ENCODE results near the gene LAMTOR2. TPM values are rescaled to one million over a fixed set of nuclear protein-coding genes. Genes with fewer than 3 reads are reported as not detected.
"Not testable (repeated sequence)": the region's sequence is repeated elsewhere in the genome, so short reads cannot be mapped to it uniquely, and the experiment has no call there.

LAMTOR2 gene
- total RNA-seq, 1 experiment from 2014 or later: 50.6 TPM

GRCh38 chr1:156070548-156070947 lies 16.0 kb downstream of the LAMTOR2 start:
- Histone ChIP-seq H3K4me2 (ENCODE audit: insufficient read depth, insufficient read length, low read length) (no peak overlapping the region), H3K9me3 (ENCODE audit: control insufficient read depth, low read depth, low read length) (no peaks in the 10 kb centered on the region), H2AFZ (ENCODE audit: low read length) (no peak overlapping the region), H3K4me1 (ENCODE audit: insufficient read depth, low read length) (peaks cover 12% of the 10 kb centered on the region; the same call in 1 of the 2 replicates), H3K23me2 (ENCODE audit: insufficient read length, low read depth, low read length, poor library complexity, severe bottlenecking) (no peaks in the 10 kb centered on the region), H2BK20ac (ENCODE audit: low read depth, low read length, poor library complexity, severe bottlenecking) (no peak overlapping the region), H3T11ph (ENCODE audit: low read length) (no peak overlapping the region), H4K20me1 (ENCODE audit: control insufficient read depth, insufficient read depth, insufficient read length) (no peaks in the 10 kb centered on the region), H3K56ac (ENCODE audit: insufficient read length, low read depth, low read length) (no peak overlapping the region), H3K79me1 (ENCODE audit: insufficient read depth, low read depth, low read length, poor library complexity, severe bottlenecking) (no peaks in the 10 kb centered on the region), H3K27me3 (ENCODE audit: insufficient read depth, low read length) (no peaks in the 10 kb centered on the region), H2BK12ac (ENCODE audit: insufficient read length, low read depth, low read length) (no peak overlapping the region), H3K27ac (ENCODE audit: insufficient read length, low read depth, low read length) (no peak overlapping the region), H3K79me2 (ENCODE audit: insufficient read depth, low read length) (no peaks in the 10 kb centered on the region; the same call in 1 of the 2 replicates), H4K5ac (ENCODE audit: insufficient read length, low read depth, low read length) (no peak overlapping the region), H3K18ac (ENCODE audit: insufficient read length, low read depth, low read length) (no peak overlapping the region), H3K14ac (ENCODE audit: insufficient read depth, low read length) (no peak overlapping the region), H3K4ac (ENCODE audit: low read depth, low read length) (no peak overlapping the region), H2BK120ac (ENCODE audit: low read depth, low read length, poor library complexity, severe bottlenecking) (no peak overlapping the region), H2AK5ac (ENCODE audit: insufficient read length, low read length) (no peak overlapping the region), H4K8ac (replicated peaks; ENCODE audit: insufficient read length, low read depth, low read length) (no peak overlapping the region), H2BK15ac (ENCODE audit: low read depth, low read length) (no peak overlapping the region), H2BK5ac (ENCODE audit: insufficient read length, low read length) (no peak overlapping the region), H3K23ac (ENCODE audit: insufficient read length, low read depth, low read length) (no peak overlapping the region), H3K9ac (ENCODE audit: extremely low read depth, insufficient read length, low read length) (no peak overlapping the region), H4K91ac (ENCODE audit: insufficient read length, low read depth, low read length) (no peak overlapping the region)
- H3K27me3 Mint-ChIP-seq (ENCODE audit: low read depth): no peaks in the 10 kb centered on the region
- H3K4me1 Mint-ChIP-seq: peaks cover 52 to 70% of the 10 kb centered on the region in 2 experiments
- TF ChIP-seq CTCF (conservative IDR thresholded peaks at IDR 0.05): no peak
- DNase-seq: no peak
- peak overlapping the region; percentile 64 to 79 (median 79); a peak in 5 of 7 replicates for H3K27ac Mint-ChIP-seq
- H3K9me3 Mint-ChIP-seq: no peaks in the 10 kb centered on the region
- no peak overlapping the region; a peak in 1 of 5 replicates for H3K4me3 Mint-ChIP-seq
- peaks cover 6 to 44% (median 40%) of the 10 kb centered on the region in 3 experiments; a peak in 6 of 7 replicates for H3K36me3 Mint-ChIP-seq (ENCODE audit: insufficient read depth in 1 of 3, low read depth in 3 of 3)
- no CpG with 5 or more reads among the region's 4 CpGs for WGBS (ENCODE audit: extremely low coverage, insufficient read length, low lambda C conversion rate)

- H3K56ac ChIP-seq (ENCODE audit: insufficient read length, low read depth, low read length); H3K23me2 ChIP-seq (ENCODE audit: insufficient read length, low read depth, low read length, poor library complexity, severe bottlenecking); H2BK12ac ChIP-seq (ENCODE audit: insufficient read length, low read depth, low read length); H3K9ac ChIP-seq (ENCODE audit: extremely low read depth, insufficient read length, low read length); H3K27ac ChIP-seq (ENCODE audit: insufficient read length, low read depth, low read length); H3K14ac ChIP-seq (ENCODE audit: insufficient read depth, low read length); H2AFZ ChIP-seq (ENCODE audit: low read length); H3K4me2 ChIP-seq (ENCODE audit: insufficient read depth, insufficient read length, low read length); H4K20me1 ChIP-seq (ENCODE audit: control insufficient read depth, insufficient read depth, insufficient read length); H2AK5ac ChIP-seq (ENCODE audit: insufficient read length, low read length); H2BK120ac ChIP-seq (ENCODE audit: low read depth, low read length, poor library complexity, severe bottlenecking); H4K91ac ChIP-seq (ENCODE audit: insufficient read length, low read depth, low read length); H3K9me3 ChIP-seq (ENCODE audit: control insufficient read depth, low read depth, low read length); H3K23ac ChIP-seq (ENCODE audit: insufficient read length, low read depth, low read length); H2BK5ac ChIP-seq (ENCODE audit: insufficient read length, low read length); H3K27me3 Mint-ChIP-seq (ENCODE audit: low read depth); H3T11ph ChIP-seq (ENCODE audit: low read length); H2BK20ac ChIP-seq (ENCODE audit: low read depth, low read length, poor library complexity, severe bottlenecking); H3K4ac ChIP-seq (ENCODE audit: low read depth, low read length); H3K79me2 ChIP-seq (ENCODE audit: insufficient read depth, low read length); H3K79me1 ChIP-seq (ENCODE audit: insufficient read depth, low read depth, low read length, poor library complexity, severe bottlenecking); H3K18ac ChIP-seq (ENCODE audit: insufficient read length, low read depth, low read length); H4K8ac ChIP-seq (replicated peaks; ENCODE audit: insufficient read length, low read depth, low read length); DNase-seq; H3K27me3 ChIP-seq (ENCODE audit: insufficient read depth, low read length); H4K5ac ChIP-seq (ENCODE audit: insufficient read length, low read depth, low read length); H2BK15ac ChIP-seq (ENCODE audit: low read depth, low read length); H3K9me3 Mint-ChIP-seq: not testable (repeated sequence)
- Mint-ChIP-seq H3K36me3 (ENCODE audit: insufficient read depth in 1 of 3, low read depth in 3 of 3) (peaks cover 6 to 52% (median 48%) of the 10 kb centered on the region in 3 experiments; a peak in 6 of 7 replicates), H3K27ac (peak overlapping the region in 2 of 3 experiments; percentile 32 to 64; a peak in 4 of 7 replicates), H3K4me3 (peak overlapping the region in 1 of 2 experiments; percentile 37; a peak in 2 of 5 replicates), H3K4me1 (peaks cover 52 to 70% of the 10 kb centered on the region in 2 experiments)
- WGBS (ENCODE audit: extremely low coverage, insufficient read length, low lambda C conversion rate): no CpG with 5 or more reads among the region's 7 CpGs
- H3K4me1 ChIP-seq (ENCODE audit: insufficient read depth, low read length): peaks cover 20% of the 10 kb centered on the region; the same call in 1 of the 2 replicates
These were observed 16.8 kb downstream of the LAMTOR2 start for GRCh38 chr1:156071332-156071816.

Measured in H9 (cell line).